Ishikawa (cell line): ENCODE data around the gene LCN6.

Experiments
- CEBPB ChIP-seq: IDR thresholded peaks from 2 replicates; pipeline ENCODE4 v1.6.1; 2012
- EP300 ChIP-seq: IDR thresholded peaks from 2 replicates; pipeline ENCODE4 v1.6.1; 2012; ENCODE audit warnings: borderline replicate concordance
- RAD21 ChIP-seq: IDR thresholded peaks from 2 replicates; pipeline ENCODE4 v1.6.1; 2012; ENCODE audit warnings: low read depth
- TCF12 ChIP-seq: IDR thresholded peaks from 2 replicates; pipeline ENCODE4 v1.6.1; 2012; ENCODE audit warnings: low read depth
- TEAD4 ChIP-seq: IDR thresholded peaks from 2 replicates; pipeline ENCODE4 v1.6.1; 2012
- USF1 ChIP-seq: IDR thresholded peaks from 2 replicates; pipeline ENCODE4 v1.6.1; 2012

- TF ChIP-seq TEAD4 (no peak), RAD21 (no peak), TCF12 (no peak), USF1 (no peak), CEBPB (no peak), EP300 (no peak)
These were observed 4.6 kb downstream of the LCN6 start for GRCh38 chr9:136743639-136744211.
